HG03097 (cell line): Measurements from ENCODE around the gene CENPA.
"Not testable (repeated sequence)": the region's sequence is repeated elsewhere in the genome, so short reads cannot be mapped to it uniquely, and the experiment has no call there.

Experiments used
- ATAC-seq: cut with Tn5 transposase; IDR thresholded peaks from one replicate; pipeline ENCODE4 v1.9.1; 2021; ENCODE audit not compliant: unreplicated experiment, low FRiP score

The CENPA gene

DNA sequence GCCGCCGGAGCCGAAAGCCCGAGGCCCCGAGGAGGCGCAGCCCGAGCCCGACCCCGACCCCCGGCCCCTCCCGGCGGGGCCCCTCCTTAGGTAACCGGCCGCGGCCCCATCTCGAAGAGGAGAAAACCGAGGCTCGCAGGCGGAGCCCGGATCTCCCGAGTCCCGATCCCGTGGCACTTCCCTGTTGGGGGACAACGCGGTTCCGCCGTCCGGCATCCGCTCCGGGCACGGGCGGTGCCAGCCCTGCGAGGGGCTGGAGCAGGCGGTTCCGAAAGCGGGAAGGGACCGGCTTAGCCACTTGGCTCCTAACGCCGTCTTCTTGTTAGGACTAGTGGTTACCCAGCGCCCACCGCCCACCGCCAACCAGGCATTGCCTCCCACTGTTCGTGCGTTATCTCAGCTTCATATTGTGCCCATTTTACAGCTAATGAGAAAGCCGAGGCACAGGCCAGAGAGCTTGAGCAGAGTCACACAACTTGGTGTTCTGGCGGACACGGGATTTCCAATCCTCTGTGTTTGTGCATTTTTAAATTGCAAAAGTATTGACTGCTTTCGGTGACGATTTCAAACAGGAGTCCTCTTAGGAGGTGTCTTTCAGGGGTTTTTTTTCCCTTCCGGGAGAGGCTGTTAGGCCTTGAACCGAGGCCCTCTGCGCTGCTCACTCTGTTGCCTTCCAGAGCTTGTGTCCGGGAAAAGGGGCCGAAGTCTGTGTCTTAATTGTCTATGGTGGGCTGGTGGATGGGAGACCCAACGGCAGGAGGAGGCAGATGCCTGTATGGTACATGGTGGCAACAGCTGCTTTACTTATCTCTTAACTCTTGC lies 562 bp downstream of the CENPA start:
- peak; percentile 27 for ATAC-seq

GRCh38 chr2:26792720-26793119 lies 6.9 kb downstream of the CENPA start:
- ATAC-seq = no peak

DNA sequence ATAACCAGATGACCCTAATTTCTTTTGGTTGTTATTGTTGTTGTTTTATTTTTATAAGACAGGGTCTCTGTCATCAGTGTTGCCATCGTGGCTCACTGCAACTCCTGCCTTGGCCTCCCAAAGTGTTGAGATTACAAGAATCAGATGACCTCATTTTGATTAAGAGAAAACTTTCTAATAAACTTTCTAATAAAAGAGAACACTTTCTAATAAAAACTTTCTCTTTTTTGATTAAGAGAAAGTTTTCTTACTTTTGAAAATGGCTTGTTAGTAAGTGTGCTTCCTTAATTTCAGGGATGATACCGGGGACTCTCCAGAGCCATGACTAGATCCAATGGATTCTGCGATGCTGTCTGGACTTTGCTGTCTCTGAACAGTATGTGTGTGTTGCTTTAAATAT lies 7.7 kb downstream of the CENPA start:
- ATAC-seq = no peak

GRCh38 chr2:26795135-26795534 lies 9.3 kb downstream of the CENPA start:
- not testable (repeated sequence) for ATAC-seq

DNA sequence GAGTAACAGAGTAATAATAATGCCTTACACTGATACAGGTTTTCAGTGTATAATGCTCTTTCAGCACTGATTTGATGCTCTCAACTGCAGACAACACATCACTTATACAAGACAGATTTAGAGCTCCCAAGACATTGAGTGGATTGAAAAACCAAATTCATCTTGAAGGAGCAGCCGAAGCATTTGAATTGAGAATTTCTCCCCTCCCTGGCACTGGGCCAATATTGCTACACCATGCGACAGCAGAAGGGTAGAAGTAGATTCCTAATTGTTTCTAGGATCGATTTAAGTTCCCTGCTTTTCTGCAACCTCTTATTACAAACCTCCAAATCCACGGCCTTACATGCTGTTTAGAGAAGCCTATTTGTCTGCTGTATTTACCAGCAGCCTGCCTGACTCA lies 15.5 kb downstream of the CENPA start:
- no peak for ATAC-seq

GRCh38 chr2:26801796-26802195 lies 15.9 kb downstream of the CENPA start:
- no peak for ATAC-seq

- ATAC-seq = no peak
Observed at GRCh38 chr2:26805241-26805676, 19.4 kb downstream of the CENPA start.

GRCh38 chr2:26807788-26808460 lies 22.1 kb downstream of the CENPA start:
- no peak for ATAC-seq

- ATAC-seq = no peak
Observed at GRCh38 chr2:26809211-26809610, 23.4 kb downstream of the CENPA start.

GRCh38 chr2:26809876-26810577 lies 24.2 kb downstream of the CENPA start:
- no peak for ATAC-seq

GRCh38 chr2:26811261-26811660 lies 25.4 kb downstream of the CENPA start:
- no peak for ATAC-seq

GRCh38 chr2:26811791-26812694 lies 26.2 kb downstream of the CENPA start:
- no peak for ATAC-seq

DNA sequence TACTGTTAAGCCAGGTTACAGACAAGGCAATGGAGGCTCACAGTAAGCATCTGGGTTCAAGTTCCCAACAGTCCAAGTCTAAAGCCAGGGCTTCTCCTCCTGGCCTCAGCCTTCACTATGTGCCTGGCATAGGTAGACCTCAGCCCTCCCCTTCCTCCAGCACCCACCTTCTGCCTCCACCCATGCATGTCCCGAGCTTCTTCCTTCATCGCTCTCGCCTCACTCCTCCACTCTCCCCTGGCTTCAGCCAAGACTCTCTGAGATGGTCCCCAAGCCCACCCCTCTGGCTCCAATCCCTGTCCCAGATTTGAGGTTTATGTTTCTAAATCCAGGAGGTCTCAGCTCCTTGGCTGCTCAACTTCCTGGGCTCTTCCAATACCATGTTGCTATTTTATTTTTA lies 26.9 kb downstream of the CENPA start:
- no peak for ATAC-seq

GRCh38 chr2:26814072-26814765 lies 28.4 kb downstream of the CENPA start:
- ATAC-seq = not testable (repeated sequence)

DNA sequence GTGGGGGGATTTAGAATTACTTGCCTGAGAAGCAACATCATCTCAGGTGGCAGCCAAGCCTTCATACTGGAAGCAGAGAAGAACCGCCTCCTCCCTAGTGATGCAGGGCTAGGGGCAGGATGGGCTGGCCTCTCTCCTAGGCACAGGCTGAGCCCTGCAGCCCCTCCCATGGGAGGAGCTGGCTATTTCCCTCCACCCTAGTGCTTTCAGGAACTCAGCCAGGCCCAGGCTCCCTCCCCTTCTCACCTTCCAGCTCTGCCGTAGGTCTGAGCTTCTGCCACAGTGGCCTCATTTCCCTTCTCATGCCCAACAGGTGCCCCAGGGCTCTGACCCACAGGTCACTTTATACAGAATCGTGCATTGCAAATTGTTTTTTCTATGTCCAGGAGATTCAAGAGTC lies 31.0 kb downstream of the CENPA start:
- ATAC-seq = no peak

DNA sequence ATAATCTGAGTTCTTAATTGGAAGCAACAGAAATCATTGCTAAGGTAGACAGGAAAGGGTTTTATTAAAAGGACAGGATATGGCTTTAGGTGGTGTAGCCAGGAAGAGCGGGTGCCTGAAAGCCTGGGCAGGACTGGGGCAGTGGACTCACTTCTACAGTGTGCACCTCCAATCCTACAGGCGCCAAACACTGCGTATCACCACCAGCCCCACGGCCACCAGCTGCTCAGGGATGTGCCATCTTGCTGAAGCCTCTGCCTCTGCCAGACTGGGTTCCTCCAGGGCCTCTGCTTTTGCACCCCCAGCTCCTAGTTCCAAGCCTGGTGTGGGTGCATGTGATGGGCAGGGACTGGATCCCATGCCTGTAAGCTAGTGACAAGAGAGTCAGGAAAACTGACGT lies 32.4 kb downstream of the CENPA start:
- no peak for ATAC-seq

GRCh38 chr2:26818972-26819371 lies 33.1 kb downstream of the CENPA start:
- no peak for ATAC-seq

- no peak for ATAC-seq
Observed at GRCh38 chr2:26820932-26821331, 35.1 kb downstream of the CENPA start.

- no peak for ATAC-seq
Observed at GRCh38 chr2:26822877-26823276, 37.0 kb downstream of the CENPA start.
